ENCODE results near the gene ANP32D.

GRCh38 chr12:48482198-48482597 lies 9.8 kb downstream of the ANP32D start, which contains the start of gene C12orf54:
- no peak for TF ChIP-seq POLR2A (IDR thresholded peaks at IDR 0.05)
- TF ChIP-seq CTCF (IDR thresholded peaks at IDR 0.05), result no peak
- no peak for TF ChIP-seq POLR2AphosphoS5 (IDR thresholded peaks at IDR 0.05)
